Measurements from ENCODE around the gene EYA2. TPM values are rescaled to one million over a fixed set of nuclear protein-coding genes. Genes with fewer than 3 reads are reported as not detected.

EYA2 gene
- total and polyA plus RNA-seq, 2 donors (not counting 3 experiments of a cell fraction or from before 2014, with no cell fraction given), result not detected

- no peaks in the 10 kb centered on the region for H3K79me2 ChIP-seq (ENCODE audit: control insufficient read depth, insufficient read depth, low read length)
- no peak for TF ChIP-seq GATA2 (IDR thresholded peaks at IDR 0.05; ENCODE audit: insufficient read depth, insufficient read length, low read depth, low read length)
- TF ChIP-seq EZH2 (IDR thresholded peaks at IDR 0.05; ENCODE audit: borderline replicate concordance, low read depth, low read length, severe bottlenecking), result no peak
- no peak for TF ChIP-seq POLR2A (IDR thresholded peaks at IDR 0.05; ENCODE audit: low read depth, low read length)
- TF ChIP-seq POLR2AphosphoS5 (IDR thresholded peaks at IDR 0.05; ENCODE audit: insufficient read depth, low read depth, low read length), result no peak
- no peak for TF ChIP-seq JUN (IDR thresholded peaks at IDR 0.05; ENCODE audit: borderline replicate concordance, insufficient read depth, insufficient read length, low read depth)
- TF ChIP-seq FOS (IDR thresholded peaks at IDR 0.05; ENCODE audit: borderline replicate concordance, insufficient read depth, low read length), result no peak
- no peak for TF ChIP-seq MAX (IDR thresholded peaks at IDR 0.05; ENCODE audit: insufficient read depth, insufficient read length)
- TF ChIP-seq MYC (IDR thresholded peaks at IDR 0.05; ENCODE audit: low read depth, low read length), result no peak
- no peaks in the 10 kb centered on the region for H3K9me1 ChIP-seq (replicated peaks; ENCODE audit: control insufficient read depth, extremely low read depth, insufficient read depth, low read length)
- FAIRE-seq (no peak), DNase-seq (ENCODE audit: low read depth, low spot score) (no peak)
- no peaks in the 10 kb centered on the region for H4K20me1 ChIP-seq (replicated peaks; ENCODE audit: control insufficient read depth, extremely low read depth, insufficient read depth, low read length)
- H3K4me3 ChIP-seq (replicated peaks in 1 of 3; ENCODE audit: insufficient read depth in 1 of 3, low read depth in 1 of 3, low read length in 3 of 3), result no peak overlapping the region
- POLR2A ChIA-PET, result no interaction called here
- no TSS peak for BruUV-seq (replicated peaks)
- no peaks in the 10 kb centered on the region for H3K27me3 ChIP-seq (ENCODE audit: control insufficient read depth in 2 of 2, insufficient read depth in 2 of 2, low read length in 2 of 2)
- H3K4me2 ChIP-seq (ENCODE audit: insufficient read depth, low read length), result no peak overlapping the region
- H2AFZ ChIP-seq (ENCODE audit: low read depth, low read length), result no peak overlapping the region
- no peak overlapping the region for H3K9ac ChIP-seq (replicated peaks; ENCODE audit: extremely low read depth, insufficient read depth, low read length)
- intact Hi-C loops (cut with micrococcal nuclease) (no loop called here), dilution Hi-C loops (cut with MboI; ENCODE audit: extremely low pct_ligation_motif_present, low sequenced_read_pairs) (no loop called here)
- no peaks in the 10 kb centered on the region for H3K4me1 ChIP-seq (ENCODE audit: control insufficient read depth, extremely low read depth, insufficient read depth, low read length)
- CTCF ChIA-PET, result no interaction called here
- H3K9me3 ChIP-seq (replicated peaks; ENCODE audit: control insufficient read depth, insufficient read depth, low read length), result no peaks in the 10 kb centered on the region
- H3K27ac ChIP-seq (ENCODE audit: insufficient read depth, low read depth, low read length), result no peak overlapping the region
- no peaks in the 10 kb centered on the region for H3K36me3 ChIP-seq (ENCODE audit: control insufficient read depth in 2 of 2, extremely low read depth in 1 of 2, insufficient read depth in 2 of 2, low read length in 2 of 2)
Measured at GRCh38 chr20:47057661-47058060, 163.0 kb downstream of the EYA2 start.

- H3K4me2 ChIP-seq (ENCODE audit: insufficient read depth, low read length), result no peak overlapping the region
- H3K4me3 ChIP-seq (replicated peaks in 1 of 3; ENCODE audit: insufficient read depth in 1 of 3, low read depth in 1 of 3, low read length in 3 of 3), result no peak overlapping the region
- ChIA-PET POLR2A (no interaction called here), CTCF (no interaction called here)
- H3K9me1 ChIP-seq (replicated peaks; ENCODE audit: control insufficient read depth, extremely low read depth, insufficient read depth, low read length), result no peaks in the 10 kb centered on the region
- no peak overlapping the region for H3K9ac ChIP-seq (replicated peaks; ENCODE audit: extremely low read depth, insufficient read depth, low read length)
- BruUV-seq (replicated peaks), result no TSS peak
- H3K79me2 ChIP-seq (ENCODE audit: control insufficient read depth, insufficient read depth, low read length), result no peaks in the 10 kb centered on the region
- DNase-seq (ENCODE audit: low read depth, low spot score) (no peak), FAIRE-seq (no peak)
- intact Hi-C loops (cut with micrococcal nuclease), result no loop called here
- H3K4me1 ChIP-seq (ENCODE audit: control insufficient read depth, extremely low read depth, insufficient read depth, low read length), result no peaks in the 10 kb centered on the region
- H2AFZ ChIP-seq (ENCODE audit: low read depth, low read length), result no peak overlapping the region
- H3K9me3 ChIP-seq (replicated peaks; ENCODE audit: control insufficient read depth, insufficient read depth, low read length), result no peaks in the 10 kb centered on the region
- dilution Hi-C loops (cut with MboI; ENCODE audit: extremely low pct_ligation_motif_present, low sequenced_read_pairs), result no loop called here
- no peak overlapping the region for H3K27ac ChIP-seq (ENCODE audit: insufficient read depth, low read depth, low read length)
- H3K36me3 ChIP-seq (ENCODE audit: control insufficient read depth in 2 of 2, extremely low read depth in 1 of 2, insufficient read depth in 2 of 2, low read length in 2 of 2), result no peaks in the 10 kb centered on the region
- H3K27me3 ChIP-seq (ENCODE audit: control insufficient read depth in 2 of 2, insufficient read depth in 2 of 2, low read length in 2 of 2), result no peaks in the 10 kb centered on the region
- no peak for TF ChIP-seq EZH2 (IDR thresholded peaks at IDR 0.05; ENCODE audit: borderline replicate concordance, low read depth, low read length, severe bottlenecking)
- TF ChIP-seq JUN (IDR thresholded peaks at IDR 0.05; ENCODE audit: borderline replicate concordance, insufficient read depth, insufficient read length, low read depth), result no peak
- TF ChIP-seq POLR2AphosphoS5 (IDR thresholded peaks at IDR 0.05; ENCODE audit: insufficient read depth, low read depth, low read length), result no peak
- no peak for TF ChIP-seq MYC (IDR thresholded peaks at IDR 0.05; ENCODE audit: low read depth, low read length)
- no peak for TF ChIP-seq CTCF (IDR thresholded peaks at IDR 0.05; ENCODE audit: extremely low read depth in 1 of 2, insufficient read depth in 1 of 2, low read depth in 1 of 2, low read length in 2 of 2)
- no peak for TF ChIP-seq MAX (IDR thresholded peaks at IDR 0.05; ENCODE audit: insufficient read depth, insufficient read length)
- TF ChIP-seq POLR2A (IDR thresholded peaks at IDR 0.05; ENCODE audit: low read depth, low read length), result no peak
- TF ChIP-seq FOS (IDR thresholded peaks at IDR 0.05; ENCODE audit: borderline replicate concordance, insufficient read depth, low read length), result no peak
- no peak for TF ChIP-seq GATA2 (IDR thresholded peaks at IDR 0.05; ENCODE audit: insufficient read depth, insufficient read length, low read depth, low read length)
- no peaks in the 10 kb centered on the region for H4K20me1 ChIP-seq (replicated peaks; ENCODE audit: control insufficient read depth, extremely low read depth, insufficient read depth, low read length)
Measured at GRCh38 chr20:47058236-47058635, 163.6 kb downstream of the EYA2 start.

Data from endothelial cell of umbilical vein (primary cell).